HG03135 (cell line): ENCODE measurements around the gene OLAH.
"Not testable (repeated sequence)": the region's sequence is repeated elsewhere in the genome, so short reads cannot be mapped to it uniquely, and the experiment has no call there.

ENCODE experiments used
- ATAC-seq: cut with Tn5 transposase; IDR thresholded peaks from one replicate; pipeline ENCODE4 v1.9.1; 2021; ENCODE audit warnings: mild to moderate bottlenecking, moderate library complexity; ENCODE audit not compliant: unreplicated experiment

The OLAH gene

DNA sequence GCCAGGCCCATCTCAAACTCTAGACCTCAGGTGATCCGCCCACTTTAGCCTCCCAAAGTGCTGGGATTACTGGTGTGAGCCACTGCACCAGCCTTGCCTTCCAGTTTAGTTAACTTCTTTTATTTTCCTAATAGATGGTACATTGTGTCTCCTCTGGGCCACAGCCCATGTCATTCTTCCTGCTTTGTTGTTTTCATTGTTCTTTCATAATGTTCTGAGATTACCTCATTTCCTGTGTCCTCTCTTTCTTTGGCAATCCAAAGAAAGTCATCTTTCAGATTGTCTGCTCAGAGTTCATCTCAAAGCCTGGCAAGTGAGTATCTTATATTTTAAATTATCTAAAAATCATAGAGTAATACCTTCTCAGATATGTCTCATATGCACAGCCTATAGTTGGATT lies at the start of gene OLAH:
OLAH (plus strand) TSS at position 270 of the 400 bp plus-strand sequence. CDS start 3,346 bp downstream, outside the sequence.
- ATAC-seq, result no peak

DNA sequence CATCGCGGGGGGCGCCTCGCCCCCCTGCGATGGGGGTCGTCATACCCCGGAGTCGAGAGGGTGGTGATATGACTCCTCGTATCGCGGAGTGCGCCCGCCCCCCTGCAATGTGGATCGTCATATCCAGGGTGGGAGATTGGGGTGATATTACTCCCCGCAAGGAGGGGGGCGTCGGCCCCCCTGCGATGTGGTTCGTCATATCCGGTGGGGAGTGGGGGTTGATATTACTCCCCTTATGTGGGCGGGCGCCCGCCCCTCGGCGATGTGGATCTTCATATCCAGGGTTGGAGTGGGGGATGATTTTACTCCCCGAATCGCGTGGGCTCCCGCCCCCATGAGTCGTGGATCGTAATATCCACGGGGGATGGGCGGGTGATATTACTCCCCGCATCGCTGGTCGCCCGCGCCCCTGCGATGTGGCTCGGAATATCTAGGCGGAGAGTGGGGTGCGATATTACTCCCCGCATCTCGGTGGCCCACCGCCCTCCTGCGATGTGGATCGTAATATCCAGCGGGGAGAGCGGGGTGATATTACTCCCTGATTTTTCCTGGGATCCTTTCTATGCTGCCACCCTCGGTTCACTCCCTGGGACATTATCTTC lies 47.7 kb upstream of the OLAH start:
- no peak for ATAC-seq

DNA sequence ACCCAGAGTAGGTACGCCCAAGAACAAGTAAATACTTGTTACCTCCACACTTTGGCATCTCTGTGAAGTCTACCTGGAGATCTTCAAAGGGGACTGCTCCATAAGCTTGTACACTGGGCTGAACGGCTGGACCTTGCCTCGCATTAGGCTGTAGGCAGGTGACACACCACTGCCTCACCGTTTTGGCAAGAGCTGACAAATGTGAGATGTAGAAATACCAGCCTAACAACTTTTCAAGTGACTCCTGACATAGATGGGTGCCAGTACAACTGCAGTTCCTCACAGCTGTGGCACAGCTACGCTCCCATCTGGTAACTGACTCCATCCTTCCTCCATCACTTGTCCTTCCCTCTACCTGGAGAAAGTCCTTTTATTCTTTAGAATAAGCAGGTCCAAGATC lies 30.2 kb upstream of the OLAH start:
- ATAC-seq, result not testable (repeated sequence)

DNA sequence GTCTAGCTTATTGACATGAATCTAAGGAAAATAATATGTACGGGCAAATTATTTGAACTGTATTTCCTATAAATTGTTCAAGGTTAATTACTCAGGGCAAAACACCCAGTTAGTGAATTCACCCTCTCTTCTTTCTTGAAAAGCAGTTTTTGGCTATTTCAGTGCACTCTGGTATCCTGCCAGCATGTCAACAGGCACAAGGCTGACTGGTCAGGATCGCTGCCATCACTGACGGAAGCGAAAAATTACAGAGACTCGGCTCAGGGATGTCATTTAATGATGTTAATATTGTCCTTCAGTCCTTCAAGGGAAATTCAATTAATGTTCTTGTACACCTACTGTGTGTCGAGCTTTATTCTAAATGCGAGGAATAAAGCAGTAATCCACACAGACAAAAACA lies 28.3 kb upstream of the OLAH start:
- no peak for ATAC-seq

DNA sequence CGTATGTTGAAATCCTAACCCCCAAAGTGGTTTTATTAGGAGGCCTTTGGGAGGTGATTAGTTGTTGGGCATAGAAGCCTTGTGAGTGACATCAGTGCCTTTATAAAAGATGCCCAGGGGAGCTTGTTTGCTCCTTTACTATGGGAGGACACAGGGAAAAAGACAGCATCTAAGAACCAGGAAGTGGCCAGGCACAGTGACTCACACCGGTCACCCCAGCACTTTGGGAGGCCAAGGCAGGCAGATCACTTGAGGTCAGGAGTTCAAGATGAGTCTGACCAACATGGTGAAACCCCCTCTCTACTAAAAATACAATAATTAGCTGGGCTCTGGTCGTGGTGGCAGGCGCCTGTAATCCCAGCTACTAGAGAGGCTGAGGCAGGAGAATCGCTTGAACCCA lies 22.8 kb upstream of the OLAH start:
- ATAC-seq, result not testable (repeated sequence)

DNA sequence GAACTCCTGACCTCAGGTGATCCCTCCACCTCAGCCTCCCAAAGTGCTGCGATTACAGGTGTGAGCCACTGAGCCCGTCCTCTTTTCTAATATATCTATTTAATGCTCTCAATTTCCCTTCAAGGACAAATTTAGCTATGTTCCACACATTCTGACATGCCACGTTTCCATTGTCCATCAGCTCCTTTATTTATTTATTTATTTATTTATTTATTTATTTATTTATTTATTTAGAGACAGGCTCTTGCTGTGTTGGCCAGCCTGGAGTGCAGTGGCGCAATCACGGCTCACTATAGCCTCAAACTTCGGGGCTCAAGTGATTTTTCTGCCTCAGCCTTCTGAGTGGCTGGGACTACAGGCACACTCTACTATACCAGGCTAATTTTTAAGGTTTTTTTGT lies 20.7 kb upstream of the OLAH start:
- ATAC-seq, result not testable (repeated sequence)

DNA sequence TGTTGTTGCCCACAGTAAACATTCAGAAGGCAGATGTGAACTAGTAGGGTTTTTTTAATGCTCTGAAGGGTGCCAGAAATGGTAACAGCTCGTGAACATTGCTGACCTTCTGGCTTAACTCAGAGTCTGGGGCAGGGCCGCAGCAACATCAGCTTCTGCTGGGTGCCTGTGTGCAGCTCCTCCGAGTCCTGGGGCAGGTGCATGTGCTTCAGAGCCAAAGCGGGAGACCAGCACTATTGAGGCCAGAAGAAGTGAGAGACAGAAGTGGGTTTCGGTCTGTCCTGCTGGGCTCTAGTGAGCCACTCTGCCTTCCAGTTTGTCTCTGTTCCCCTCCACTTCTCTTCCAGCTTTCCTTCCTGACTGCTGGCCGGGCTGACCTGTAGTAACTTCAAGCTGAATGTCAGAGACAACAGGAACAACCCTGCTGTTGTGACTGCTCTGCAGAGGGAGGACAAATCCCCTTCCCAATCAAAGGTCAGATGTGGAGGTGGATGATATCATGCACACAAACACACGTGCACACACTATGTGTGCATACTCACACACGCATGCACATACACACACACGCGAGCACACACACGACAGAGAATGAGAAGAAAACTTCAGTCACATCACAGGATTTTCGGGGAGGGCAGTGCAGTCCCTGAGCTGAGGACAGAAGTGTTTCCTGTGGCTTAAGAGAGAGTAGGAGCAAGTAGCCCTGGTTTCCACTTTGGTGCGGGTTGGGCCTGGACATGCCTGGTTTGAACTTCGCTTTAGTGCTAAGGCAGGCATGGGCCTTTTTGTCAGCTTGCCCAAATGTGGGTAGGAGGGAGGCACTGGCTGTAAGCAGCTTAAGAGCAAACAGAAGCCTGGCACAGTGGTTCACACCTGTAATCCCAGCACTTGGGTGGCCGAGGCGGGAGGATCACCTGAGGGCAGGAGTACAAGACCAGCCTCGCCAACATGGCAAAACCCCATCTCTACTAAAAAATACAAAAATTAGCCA lies 19.4 kb upstream of the OLAH start:
- ATAC-seq, result not testable (repeated sequence)

DNA sequence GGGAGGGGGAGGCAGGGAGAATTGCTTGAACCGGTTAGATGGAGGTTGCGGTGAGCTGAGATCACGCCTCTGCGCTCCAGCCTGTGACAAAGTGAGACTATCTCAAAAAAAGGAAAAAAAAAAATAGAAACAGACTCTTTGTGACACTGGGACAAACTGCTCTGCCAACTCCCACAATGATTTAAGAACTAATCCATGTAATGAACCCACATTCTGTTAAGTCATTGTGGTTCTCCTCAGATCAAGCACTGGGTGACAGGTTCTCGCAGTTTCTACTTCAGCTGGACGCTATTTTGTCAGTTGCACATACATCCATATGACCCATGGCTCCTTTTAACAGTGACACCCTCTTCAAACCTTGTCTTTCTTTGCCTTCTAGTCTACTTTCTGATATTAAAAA lies 18.7 kb upstream of the OLAH start:
- not testable (repeated sequence) for ATAC-seq

DNA sequence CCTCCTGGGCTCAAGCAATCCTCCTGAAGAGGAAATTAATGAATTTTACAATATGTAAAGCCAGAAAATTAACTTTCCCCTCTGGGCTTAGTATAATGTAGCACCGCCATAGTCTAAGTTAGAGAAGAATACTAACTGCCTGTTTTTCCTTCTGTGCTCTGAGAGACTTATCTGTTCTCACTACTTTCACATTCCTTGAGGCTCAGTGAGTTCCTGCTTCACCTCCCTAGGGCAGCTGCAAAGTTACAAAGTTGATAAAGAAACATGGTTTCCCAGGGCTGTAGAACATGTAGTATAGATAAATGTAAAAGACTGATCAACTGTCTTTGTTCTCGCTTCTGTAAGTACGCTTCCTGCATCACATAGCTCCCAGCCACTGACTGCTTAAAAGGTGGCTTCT lies 16.0 kb upstream of the OLAH start:
- ATAC-seq, result no peak

DNA sequence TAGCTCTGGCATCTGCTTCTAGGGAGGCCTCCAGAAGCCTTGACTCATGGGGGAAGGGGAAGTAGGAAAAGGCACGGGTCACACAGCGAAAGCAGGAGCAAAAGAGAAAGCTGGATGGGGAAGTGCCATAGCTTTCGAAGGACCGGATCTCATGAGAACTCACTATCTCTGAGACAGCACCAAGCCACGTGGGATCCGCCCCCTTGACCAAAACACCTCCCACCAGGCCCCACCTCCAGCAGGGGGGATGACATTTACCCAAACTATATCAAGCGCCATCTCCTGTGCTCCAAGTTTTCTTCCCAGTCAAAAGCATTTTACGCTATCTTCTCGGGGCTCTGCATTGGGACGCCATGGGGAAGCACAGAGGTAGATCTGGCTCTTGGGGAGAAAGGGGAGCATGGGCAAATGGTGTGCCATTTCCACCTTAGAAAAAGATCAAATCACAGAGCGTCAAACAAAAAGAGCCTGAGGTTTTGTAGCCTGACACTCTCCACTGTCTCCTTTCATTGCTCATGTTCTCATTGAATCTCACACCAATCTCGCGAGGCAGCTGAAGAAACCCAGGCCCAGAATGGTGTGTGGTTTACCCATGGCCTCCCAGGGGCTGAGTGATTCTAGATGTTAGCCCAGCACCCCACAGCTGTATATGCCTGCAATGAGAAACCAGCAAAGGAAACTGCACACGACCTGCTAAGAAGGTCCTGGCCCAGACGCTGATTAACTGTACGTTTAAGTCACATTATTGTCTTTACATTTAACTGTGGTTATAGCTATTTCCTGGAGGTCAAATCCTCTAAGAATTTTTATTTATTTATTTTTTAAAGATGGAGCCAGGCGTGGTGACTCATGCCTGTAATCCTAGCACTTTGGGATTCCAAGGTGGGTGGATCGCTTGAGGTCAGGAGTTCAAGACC lies 8.1 kb upstream of the OLAH start:
- ATAC-seq, result no peak

DNA sequence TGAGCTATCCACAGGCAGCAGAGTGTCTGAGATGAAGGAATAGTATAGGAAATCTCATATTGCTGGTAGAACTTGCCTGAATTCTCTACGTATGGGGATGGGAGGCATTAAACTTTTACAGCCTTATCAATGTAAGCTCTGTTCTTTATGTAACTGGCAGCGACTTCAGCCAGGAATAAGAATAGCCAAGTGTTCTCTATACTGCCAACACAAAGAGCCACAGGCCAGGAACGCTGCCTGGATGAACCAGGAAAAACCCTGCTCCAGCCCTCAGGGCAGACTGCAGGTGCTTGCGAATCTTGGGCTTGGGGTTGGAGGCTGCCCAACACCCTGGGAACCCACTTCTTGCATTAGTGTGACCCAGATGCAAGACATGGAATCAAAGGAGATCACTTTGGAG lies 6.1 kb upstream of the OLAH start:
- no peak for ATAC-seq

DNA sequence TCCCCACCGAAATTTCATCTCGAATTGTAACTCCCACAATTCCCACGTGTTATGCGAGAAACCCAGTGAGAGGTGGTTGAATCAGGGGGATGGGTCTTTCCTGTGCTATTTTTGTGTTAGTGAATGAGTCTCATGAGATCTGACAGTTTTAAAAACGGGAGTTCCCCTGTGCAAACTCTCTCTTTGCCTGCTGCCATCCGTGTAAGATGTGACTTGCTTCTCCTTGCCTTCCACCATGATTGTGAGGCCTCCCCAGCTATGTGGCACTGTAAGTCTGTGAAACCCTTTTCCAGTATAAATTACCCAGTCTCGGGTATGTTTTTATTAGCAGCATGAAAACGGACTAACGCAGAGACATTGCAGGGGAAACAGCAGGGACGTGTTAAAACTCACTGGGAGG lies 5.3 kb upstream of the OLAH start:
- no peak for ATAC-seq

DNA sequence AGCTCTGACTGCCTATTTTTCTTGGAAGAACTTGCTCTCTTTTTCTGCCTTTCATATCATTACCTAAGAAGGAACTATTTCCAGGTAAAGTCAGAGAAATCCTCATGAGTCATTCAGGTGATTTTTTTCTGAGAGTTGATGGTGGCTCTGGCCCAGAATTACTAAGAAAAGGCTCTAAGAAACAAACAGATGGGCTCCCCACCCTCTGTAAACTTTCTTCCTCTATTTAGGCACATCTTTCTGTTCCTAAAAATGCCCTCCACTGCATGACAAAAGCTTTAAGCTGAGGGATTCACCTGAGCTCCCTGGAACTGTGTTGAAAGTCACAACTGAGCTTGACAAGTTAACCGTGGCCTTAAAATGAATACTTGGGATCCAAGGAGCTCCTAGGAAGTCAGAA lies 1.6 kb downstream of the OLAH start:
- ATAC-seq, result no peak

DNA sequence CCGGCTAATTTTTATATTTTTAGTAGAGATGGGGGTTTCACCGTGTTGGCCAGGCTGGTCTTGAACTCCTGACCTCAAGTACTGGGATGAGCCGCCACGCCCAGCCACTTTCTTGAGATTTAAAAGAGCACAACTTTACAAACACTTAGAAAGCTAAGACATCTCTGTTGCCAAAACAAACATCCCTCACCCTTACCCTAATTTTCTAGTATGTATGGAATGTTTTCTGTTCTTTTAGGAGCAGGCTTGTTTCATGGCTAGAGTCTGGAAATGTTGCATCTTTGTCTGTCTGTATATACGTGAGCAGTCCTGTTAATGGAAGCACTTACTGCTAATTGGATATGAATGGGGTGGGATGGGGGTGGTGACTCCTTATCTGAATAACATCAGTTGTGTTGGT lies 2.9 kb downstream of the OLAH start:
- no peak for ATAC-seq

DNA sequence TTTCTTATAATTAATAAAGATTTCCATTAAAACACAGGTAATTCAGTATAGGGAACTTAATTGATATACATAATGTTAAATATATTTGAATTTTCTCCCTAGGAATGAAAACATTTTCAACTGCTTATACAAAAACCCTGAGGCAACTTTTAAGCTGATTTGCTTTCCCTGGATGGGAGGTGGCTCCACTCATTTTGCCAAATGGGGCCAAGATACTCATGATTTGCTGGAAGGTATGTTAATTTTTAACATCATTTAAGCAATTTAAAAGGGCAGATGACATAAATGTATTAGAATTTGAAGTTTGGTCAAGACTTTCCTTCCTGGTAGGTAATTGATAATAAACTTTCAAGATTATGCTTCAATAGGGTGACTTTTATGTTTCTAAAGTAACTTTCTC lies 5.8 kb downstream of the OLAH start:
- no peak for ATAC-seq

DNA sequence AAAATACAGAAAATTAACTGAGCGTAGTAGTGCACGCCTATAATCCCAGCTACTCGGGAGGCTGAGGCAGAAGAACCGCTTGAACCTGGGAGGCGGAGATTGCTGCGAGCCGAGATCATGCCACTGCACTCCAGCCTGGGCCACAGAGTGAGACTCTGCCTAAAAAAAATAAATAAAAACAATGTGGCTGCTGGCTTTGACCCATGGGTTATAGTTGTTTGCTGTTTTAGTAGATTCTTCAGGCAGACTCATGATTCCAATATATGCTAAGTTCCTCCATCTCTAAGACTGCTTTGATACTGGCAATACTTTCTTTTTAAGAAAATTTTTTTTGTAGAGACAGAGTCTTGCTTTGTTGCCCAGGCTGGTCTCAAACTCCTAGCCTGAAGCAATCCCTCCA lies 8.4 kb downstream of the OLAH start:
- ATAC-seq, result no peak

DNA sequence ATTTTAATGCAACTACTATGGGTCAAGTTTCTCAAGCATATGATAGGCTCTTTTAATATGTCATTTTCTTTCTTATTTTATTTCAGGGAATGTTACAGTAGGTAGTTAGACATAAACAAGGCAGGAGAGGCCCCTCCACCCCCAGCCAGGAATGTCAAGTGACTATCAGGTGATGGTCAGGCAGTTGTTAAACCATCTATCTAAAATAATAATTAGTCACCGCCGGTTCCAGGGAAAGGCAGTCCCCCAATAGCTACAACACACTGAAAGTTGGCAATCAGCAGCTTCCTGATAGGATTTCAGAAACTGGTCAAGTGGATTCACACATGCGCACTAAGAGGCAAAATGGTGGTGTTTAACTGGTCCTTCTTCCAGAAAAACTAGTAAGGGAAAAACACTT lies 9.3 kb downstream of the OLAH start:
- ATAC-seq, result no peak

DNA sequence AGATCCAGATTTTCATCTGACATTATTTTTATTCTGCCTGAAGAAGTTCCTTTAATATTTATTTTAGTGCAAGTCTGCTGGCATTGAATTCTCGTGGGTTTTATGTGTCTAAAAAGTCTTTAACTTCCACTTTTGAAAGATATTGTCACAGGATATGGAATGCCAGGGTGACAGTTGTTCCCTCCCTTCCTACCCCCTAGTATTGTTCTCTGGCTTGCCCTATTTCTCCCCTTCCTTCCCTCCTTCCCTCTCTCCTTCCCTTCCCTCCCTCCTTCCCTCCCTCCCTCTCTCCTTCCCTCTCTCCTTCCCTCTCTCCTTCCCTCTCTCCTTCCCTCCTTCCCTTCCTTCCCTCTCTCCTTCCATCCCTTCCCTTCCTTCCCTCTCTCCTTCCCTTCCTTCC lies 14.9 kb downstream of the OLAH start:
- ATAC-seq, result no peak

DNA sequence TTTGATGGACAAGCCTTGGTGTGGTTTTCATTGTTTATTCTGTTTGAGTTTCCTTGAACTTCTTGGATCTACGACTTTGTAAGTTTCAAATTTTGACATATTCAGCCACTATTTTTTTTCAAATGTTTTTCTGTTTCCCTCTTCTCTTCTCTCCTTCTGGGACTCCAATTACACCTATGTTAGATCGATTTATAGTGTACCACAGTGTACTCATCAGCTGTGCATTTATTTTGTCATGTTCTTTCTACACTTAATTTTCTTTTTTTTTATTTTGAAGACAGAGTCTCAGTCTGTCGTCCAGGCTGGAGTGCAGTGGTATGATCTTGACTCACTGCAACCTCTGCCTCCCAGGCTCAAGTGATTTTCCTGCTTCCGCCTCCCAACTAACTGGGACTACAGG lies 16.2 kb downstream of the OLAH start:
- ATAC-seq, result no peak

DNA sequence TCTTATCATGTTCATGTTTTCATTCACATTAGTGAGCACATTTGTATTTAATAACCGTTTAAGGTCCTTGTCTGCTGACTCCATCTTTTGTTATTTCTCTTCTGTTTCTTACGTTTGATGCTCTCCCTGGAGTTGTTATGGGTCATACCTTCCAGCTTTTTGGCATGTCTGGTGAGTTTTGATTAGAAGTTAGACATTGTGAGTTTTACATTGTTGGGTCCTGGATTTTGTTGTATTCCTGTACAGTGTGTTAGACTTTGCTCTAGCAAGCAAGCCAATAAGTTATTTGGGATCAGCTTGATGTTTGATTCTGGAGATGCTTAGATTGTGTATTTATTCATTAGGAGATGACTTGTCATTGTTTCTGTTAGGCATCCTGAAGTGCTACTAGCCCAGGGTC lies 16.9 kb downstream of the OLAH start:
- ATAC-seq, result no peak

DNA sequence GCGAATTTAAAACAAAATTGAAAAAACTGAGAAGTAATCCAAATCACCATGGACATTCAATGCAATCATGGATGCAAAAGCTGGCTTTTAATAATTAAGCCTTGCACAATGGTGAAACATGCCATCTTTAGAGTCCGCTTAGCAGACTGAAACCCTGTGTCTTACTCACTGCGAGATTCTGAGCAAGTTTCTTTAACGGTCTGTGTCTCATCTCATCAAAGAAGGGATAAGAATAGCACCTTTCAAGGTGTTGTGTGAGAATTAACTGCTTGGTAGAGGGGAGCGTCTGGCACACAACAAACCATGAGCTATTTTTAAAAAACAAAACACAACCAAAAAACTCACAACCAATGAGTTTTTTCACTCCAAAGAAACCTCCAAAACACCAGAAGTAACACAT lies 23.4 kb downstream of the OLAH start:
- ATAC-seq, result no peak
